ENCODE measurements around the gene AIF1.

DNA sequence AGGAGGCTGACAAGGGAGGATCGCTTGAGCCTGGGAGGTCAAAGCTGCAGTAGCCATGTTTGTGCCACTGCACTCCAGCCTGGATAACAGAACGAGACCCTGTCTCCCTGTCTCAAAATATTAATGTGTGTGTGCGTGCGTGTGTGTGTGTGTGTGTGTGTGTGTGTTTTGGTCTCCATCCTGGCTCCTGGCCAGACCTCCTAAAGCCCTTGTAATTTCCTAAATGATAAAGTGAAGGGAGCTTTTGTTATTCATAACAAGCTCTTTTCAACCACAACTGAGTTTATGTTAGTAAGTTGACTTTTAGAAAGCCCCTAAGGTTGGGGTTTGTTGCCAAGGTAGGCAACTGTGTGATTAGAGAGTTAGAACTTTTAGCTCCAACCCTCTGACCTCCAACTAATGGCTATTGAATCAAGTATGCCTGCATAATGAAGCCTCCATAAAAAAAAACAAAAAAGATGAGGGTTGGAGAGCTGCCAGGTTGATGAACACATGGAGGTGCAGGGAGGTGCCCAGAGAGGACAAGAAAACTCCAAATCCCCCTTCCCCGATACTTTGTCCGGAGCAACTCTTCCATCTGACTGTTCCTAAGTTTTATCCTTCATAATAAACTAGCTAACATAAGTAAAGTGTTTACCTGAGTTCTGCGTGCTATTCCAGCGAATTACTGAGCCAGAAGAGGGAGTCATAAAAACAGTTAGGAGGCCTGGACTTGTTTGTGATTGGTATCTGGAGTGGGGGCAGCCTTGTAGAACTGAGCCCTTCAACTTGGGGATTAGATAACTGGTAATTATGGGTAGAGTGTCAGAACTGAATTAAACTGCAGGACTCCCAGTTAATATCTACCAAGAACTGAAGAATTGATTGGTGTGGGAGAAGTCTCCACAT lies 5.3 kb upstream of the AIF1 start:
- TF ChIP-seq EZH2 (IDR thresholded peaks at IDR 0.05; ENCODE audit: low read length), result no peak
- TF ChIP-seq, protein P1, sequence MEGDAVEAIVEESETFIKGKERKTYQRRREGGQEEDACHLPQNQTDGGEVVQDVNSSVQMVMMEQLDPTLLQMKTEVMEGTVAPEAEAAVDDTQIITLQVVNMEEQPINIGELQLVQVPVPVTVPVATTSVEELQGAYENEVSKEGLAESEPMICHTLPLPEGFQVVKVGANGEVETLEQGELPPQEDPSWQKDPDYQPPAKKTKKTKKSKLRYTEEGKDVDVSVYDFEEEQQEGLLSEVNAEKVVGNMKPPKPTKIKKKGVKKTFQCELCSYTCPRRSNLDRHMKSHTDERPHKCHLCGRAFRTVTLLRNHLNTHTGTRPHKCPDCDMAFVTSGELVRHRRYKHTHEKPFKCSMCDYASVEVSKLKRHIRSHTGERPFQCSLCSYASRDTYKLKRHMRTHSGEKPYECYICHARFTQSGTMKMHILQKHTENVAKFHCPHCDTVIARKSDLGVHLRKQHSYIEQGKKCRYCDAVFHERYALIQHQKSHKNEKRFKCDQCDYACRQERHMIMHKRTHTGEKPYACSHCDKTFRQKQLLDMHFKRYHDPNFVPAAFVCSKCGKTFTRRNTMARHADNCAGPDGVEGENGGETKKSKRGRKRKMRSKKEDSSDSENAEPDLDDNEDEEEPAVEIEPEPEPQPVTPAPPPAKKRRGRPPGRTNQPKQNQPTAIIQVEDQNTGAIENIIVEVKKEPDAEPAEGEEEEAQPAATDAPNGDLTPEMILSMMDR (optimal IDR thresholded peaks at IDR 0.05 in 1 of 3, IDR thresholded peaks at IDR 0.05 in 1 of 3, conservative IDR thresholded peaks at IDR 0.05 in 1 of 3; ENCODE audit: extremely low read depth in 1 of 3, insufficient read depth in 2 of 3, low read length in 3 of 3), result no peak
